ENCODE measurements around the gene PPFIA4. TPM values are rescaled to one million over a fixed set of nuclear protein-coding genes. Genes with fewer than 3 reads are reported as not detected.

PPFIA4 gene
- total and polyA plus RNA-seq, 2 of the 4 experiments (the other 2 are of a cell fraction) = 5.4 to 13.7 TPM

DNA sequence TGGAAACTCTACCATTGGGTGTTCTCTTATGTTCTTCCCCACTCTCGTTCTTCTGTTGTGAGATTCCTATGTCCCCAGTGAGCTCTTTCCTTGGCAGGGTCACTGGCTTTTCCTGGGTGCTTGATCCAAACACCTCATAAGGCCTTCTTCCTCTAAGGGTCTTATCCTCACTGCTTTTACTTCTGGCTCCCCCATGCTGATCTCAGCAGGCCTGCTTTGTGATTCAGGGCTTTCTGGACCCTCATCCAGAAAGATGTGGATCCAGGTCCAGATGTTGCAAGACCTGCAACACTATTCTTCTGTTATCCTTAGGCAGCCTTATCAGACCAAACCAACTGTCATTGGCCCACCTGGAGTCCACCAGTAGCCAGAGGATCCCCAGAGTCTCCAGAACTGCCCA, 70.7 kb downstream of the PPFIA4 start:
- H3K4me3 ChIP-seq (ENCODE audit: insufficient read depth, low read depth, low read length) = no peak overlapping the region
- H2BK5ac ChIP-seq (ENCODE audit: low read depth, low read length, poor library complexity, severe bottlenecking) = no peak overlapping the region
- no peak overlapping the region for H3K23ac ChIP-seq (ENCODE audit: low read depth, low read length)
- no peak overlapping the region for H2AFZ ChIP-seq (replicated peaks; ENCODE audit: low read length, poor library complexity)
- ChIA-PET CTCF (interaction anchor here (0.9 kb wide), 1 partner anchor 21 kb away, joined by 3 read pairs; no protein-coding TSS in a partner anchor), POLR2A (ENCODE audit: unreplicated experiment) (no interaction called here)
- H3K4me2 ChIP-seq (ENCODE audit: low read depth, low read length) = no peak overlapping the region
- H3K4me1 ChIP-seq (ENCODE audit: control insufficient read depth, insufficient read depth, low read length) = no peaks in the 10 kb centered on the region
- no peak overlapping the region for H4K5ac ChIP-seq (ENCODE audit: low read depth, low read length)
- no peak overlapping the region for H2AK9ac ChIP-seq (replicated peaks; ENCODE audit: low read depth, low read length, poor library complexity)
- H4K20me1 ChIP-seq (ENCODE audit: insufficient read depth, low read length) = no peaks in the 10 kb centered on the region
- no peak overlapping the region for H3K4ac ChIP-seq (ENCODE audit: low read depth, low read length)
- no peak overlapping the region for H3K56ac ChIP-seq (ENCODE audit: extremely low read depth, insufficient read depth, low read length)
- peaks cover 9% of the 10 kb centered on the region for H3K9me3 ChIP-seq (ENCODE audit: control insufficient read depth, insufficient read depth, low read length)
- ATAC-seq (ENCODE audit: low read depth) = no peak
- no peak for TF ChIP-seq FOS (IDR thresholded peaks at IDR 0.05; ENCODE audit: low read depth, low read length)
- TF ChIP-seq, protein P1, sequence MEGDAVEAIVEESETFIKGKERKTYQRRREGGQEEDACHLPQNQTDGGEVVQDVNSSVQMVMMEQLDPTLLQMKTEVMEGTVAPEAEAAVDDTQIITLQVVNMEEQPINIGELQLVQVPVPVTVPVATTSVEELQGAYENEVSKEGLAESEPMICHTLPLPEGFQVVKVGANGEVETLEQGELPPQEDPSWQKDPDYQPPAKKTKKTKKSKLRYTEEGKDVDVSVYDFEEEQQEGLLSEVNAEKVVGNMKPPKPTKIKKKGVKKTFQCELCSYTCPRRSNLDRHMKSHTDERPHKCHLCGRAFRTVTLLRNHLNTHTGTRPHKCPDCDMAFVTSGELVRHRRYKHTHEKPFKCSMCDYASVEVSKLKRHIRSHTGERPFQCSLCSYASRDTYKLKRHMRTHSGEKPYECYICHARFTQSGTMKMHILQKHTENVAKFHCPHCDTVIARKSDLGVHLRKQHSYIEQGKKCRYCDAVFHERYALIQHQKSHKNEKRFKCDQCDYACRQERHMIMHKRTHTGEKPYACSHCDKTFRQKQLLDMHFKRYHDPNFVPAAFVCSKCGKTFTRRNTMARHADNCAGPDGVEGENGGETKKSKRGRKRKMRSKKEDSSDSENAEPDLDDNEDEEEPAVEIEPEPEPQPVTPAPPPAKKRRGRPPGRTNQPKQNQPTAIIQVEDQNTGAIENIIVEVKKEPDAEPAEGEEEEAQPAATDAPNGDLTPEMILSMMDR (conservative IDR thresholded peaks at IDR 0.05; ENCODE audit: low read depth, low read length) = no peak
- TF ChIP-seq SMC3 (IDR thresholded peaks at IDR 0.05; ENCODE audit: low read depth, low read length) = no peak
- TF ChIP-seq CHD1 (IDR thresholded peaks at IDR 0.05; ENCODE audit: low read depth, low read length) = no peak
- TF ChIP-seq CEBPB (IDR thresholded peaks at IDR 0.05; ENCODE audit: low read depth, low read length) = no peak
- H3K9me1 ChIP-seq (ENCODE audit: insufficient read depth, low read length) = no peaks in the 10 kb centered on the region
- in situ Hi-C loops (cut with MboI; ENCODE audit: low sequenced_read_pairs) (no loop called here), intact Hi-C loops (cut with micrococcal nuclease) (no loop called here), dilution Hi-C loops (cut with HindIII; ENCODE audit: low sequenced_read_pairs, unreplicated experiment) (no loop called here)
- H3K27ac ChIP-seq (ENCODE audit: insufficient read depth, low read length) = no peak overlapping the region
- BruUV-seq (replicated peaks) = no TSS peak
- no peak overlapping the region for H3K14ac ChIP-seq (replicated peaks; ENCODE audit: low read depth, low read length)
- peaks cover 41% of the 10 kb centered on the region for H3K27me3 ChIP-seq (ENCODE audit: control insufficient read depth, insufficient read depth, low read length)
- no peak overlapping the region for H2BK15ac ChIP-seq (ENCODE audit: low read depth, low read length)
- H2AK5ac ChIP-seq (ENCODE audit: low read depth, low read length) = no peak overlapping the region
- 20% methylated on average over 1 of the region's 1 CpG; no CpG with 5 or more reads in 1 of the 2 experiments for WGBS, 2 experiments (ENCODE audit: extremely low coverage in 2 of 2, insufficient read length in 1 of 2)
- H4K8ac ChIP-seq (ENCODE audit: low read depth in 2 of 2, low read length in 2 of 2) = no peak overlapping the region
- DNase-seq = no peak
- no peak overlapping the region for H2BK20ac ChIP-seq (ENCODE audit: low read depth, low read length)
- H3K18ac ChIP-seq (ENCODE audit: low read depth, low read length) = no peak overlapping the region
- H3K79me1 ChIP-seq (ENCODE audit: low read depth in 1 of 2, low read length in 2 of 2) = no peaks in the 10 kb centered on the region
- no peak overlapping the region for H3K9ac ChIP-seq (ENCODE audit: low read depth, low read length)
- no peaks in the 10 kb centered on the region for H3K36me3 ChIP-seq (ENCODE audit: control insufficient read depth, insufficient read depth, low read length)
- no peak overlapping the region for H4K91ac ChIP-seq (ENCODE audit: insufficient read depth, low read depth, low read length)
- no peak overlapping the region for H2BK120ac ChIP-seq (ENCODE audit: low read depth, low read length)
